ENCODE results near the gene KRTAP6-3.

The KRTAP6-3 gene

GRCh38 chr21:30625449-30626165, 33.4 kb downstream of the KRTAP6-3 start:
- DNase-seq (ENCODE audit: low read depth in 3 of 3) = no peak

- DNase-seq (ENCODE audit: low read depth in 3 of 3) = no peak
Observed at GRCh38 chr21:30628109-30628508, 35.9 kb downstream of the KRTAP6-3 start.

GRCh38 chr21:30629200-30629599, 37.0 kb downstream of the KRTAP6-3 start:
- no peak for DNase-seq (ENCODE audit: low read depth in 3 of 3)

GRCh38 chr21:30634906-30635305, 42.7 kb downstream of the KRTAP6-3 start, which contains the start of gene KRTAP20-2:
KRTAP20-2 (plus strand) TSS chr21:30635206; CDS start chr21:30635264, 58 bp downstream.
- no peak for DNase-seq (ENCODE audit: low read depth in 3 of 3)

- no peak for DNase-seq (ENCODE audit: low read depth in 3 of 3)
Observed at GRCh38 chr21:30638686-30639085, 46.4 kb downstream of the KRTAP6-3 start.

- no peak for DNase-seq (ENCODE audit: low read depth in 3 of 3)
Observed at GRCh38 chr21:30642564-30642963, 50.3 kb downstream of the KRTAP6-3 start, which contains the start of gene KRTAP20-3. KRTAP20-3 (plus strand) TSS chr21:30642864.

All from stimulated activated CD4-positive, alpha-beta T cell treated with anti-CD3 and anti-CD28 coated beads, TNF-alpha, amount 100 ng/mL, for 48 hours (primary cell).